Neural crest cell (in vitro differentiated cells): ENCODE measurements around the gene GMPS. TPM values are rescaled to one million over a fixed set of nuclear protein-coding genes. Genes with fewer than 3 reads are reported as not detected.

Source experiments
- DNase-seq: peaks from one replicate; pipeline ENCODE4 v3.0.0; 2021; ENCODE audit warnings: low read depth, mixed read lengths, low spot score
- H3K27ac Mint-ChIP-seq: one replicate; pipeline ENCODE4 v1.8.0; 2021; ENCODE audit warnings: mild to moderate bottlenecking, mixed read lengths; ENCODE audit not compliant: unreplicated experiment
- H3K27me3 Mint-ChIP-seq: 2 replicates; pipeline ENCODE4 v1.8.0; 2021; ENCODE audit warnings: low read depth, mild to moderate bottlenecking, mixed read lengths
- H3K36me3 Mint-ChIP-seq: 2 replicates; pipeline ENCODE4 v1.8.0; 2021; ENCODE audit warnings: low read depth, mild to moderate bottlenecking, mixed read lengths
- H3K4me1 Mint-ChIP-seq: 2 replicates; pipeline ENCODE4 v1.8.0; 2021; ENCODE audit warnings: mixed read lengths
- H3K4me3 Mint-ChIP-seq: one replicate; pipeline ENCODE4 v1.8.0; 2021; ENCODE audit warnings: mild to moderate bottlenecking, mixed read lengths
- H3K9me3 Mint-ChIP-seq: 2 replicates; pipeline ENCODE4 v1.8.0; 2021; ENCODE audit warnings: mixed read lengths
- total RNA-seq: library from RNA; stranded (reverse); gene quantifications from 2 replicates; pipeline ENCODE4 v1.2.1, GENCODE V29; 2021
- TF ChIP-seq, protein P1 (sequence below): fragments of 200-600 bp; sonication (generic); conservative IDR thresholded peaks from 2 replicates; pipeline ENCODE4 v1.5.0; 2021; ENCODE audit warnings: antibody characterized with exemption, mild to moderate bottlenecking

GMPS gene
- total RNA-seq, 1 donor from 2014 or later: 129 TPM

DNA sequence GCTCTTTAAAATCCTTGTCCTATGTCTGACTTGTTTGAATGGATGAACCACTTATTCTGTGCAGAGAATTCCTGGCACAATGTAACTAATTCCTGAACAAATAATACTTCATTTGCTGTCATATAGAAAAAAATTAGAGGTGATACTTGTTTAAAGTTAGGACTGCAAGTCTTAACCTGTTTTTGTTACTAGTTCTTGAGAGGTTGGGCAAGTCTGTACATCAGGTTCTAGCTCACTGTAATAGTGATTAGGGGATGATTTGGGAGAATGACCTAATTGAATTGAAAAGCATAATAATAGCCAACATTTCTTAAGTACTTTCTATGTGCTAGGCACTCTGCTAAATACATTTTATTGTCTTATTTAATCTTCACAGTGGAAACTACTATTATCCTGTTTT, 49.3 kb downstream of the GMPS start:
- H3K4me3 Mint-ChIP-seq: no peak overlapping the region
- no peaks in the 10 kb centered on the region for H3K9me3 Mint-ChIP-seq
- TF ChIP-seq, protein P1, sequence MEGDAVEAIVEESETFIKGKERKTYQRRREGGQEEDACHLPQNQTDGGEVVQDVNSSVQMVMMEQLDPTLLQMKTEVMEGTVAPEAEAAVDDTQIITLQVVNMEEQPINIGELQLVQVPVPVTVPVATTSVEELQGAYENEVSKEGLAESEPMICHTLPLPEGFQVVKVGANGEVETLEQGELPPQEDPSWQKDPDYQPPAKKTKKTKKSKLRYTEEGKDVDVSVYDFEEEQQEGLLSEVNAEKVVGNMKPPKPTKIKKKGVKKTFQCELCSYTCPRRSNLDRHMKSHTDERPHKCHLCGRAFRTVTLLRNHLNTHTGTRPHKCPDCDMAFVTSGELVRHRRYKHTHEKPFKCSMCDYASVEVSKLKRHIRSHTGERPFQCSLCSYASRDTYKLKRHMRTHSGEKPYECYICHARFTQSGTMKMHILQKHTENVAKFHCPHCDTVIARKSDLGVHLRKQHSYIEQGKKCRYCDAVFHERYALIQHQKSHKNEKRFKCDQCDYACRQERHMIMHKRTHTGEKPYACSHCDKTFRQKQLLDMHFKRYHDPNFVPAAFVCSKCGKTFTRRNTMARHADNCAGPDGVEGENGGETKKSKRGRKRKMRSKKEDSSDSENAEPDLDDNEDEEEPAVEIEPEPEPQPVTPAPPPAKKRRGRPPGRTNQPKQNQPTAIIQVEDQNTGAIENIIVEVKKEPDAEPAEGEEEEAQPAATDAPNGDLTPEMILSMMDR: no peak
- no peak overlapping the region for H3K27ac Mint-ChIP-seq
- peaks cover 17% of the 10 kb centered on the region for H3K36me3 Mint-ChIP-seq
- H3K27me3 Mint-ChIP-seq: no peaks in the 10 kb centered on the region
- DNase-seq: no peak
- no peaks in the 10 kb centered on the region for H3K4me1 Mint-ChIP-seq

DNA sequence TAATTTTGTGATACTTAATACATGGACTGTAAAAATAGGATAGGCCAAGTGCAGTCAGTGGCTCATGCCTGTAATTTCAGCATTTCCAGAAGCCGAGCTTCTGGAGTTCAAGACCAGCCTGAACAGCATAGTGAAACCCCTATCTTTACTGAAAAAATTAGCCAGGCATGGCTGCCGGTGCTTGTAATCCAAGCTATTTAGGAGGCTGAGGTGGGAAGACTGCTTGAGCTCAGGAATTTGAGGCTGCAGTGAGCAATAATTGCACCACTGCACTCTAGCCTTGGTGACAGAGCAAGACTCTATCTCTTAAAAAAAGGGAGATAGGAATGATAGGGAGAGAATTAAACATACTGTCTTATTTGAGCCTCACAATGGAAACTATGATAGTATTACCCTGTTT, 51.0 kb downstream of the GMPS start:
- TF ChIP-seq, protein P1: no peak
- no peaks in the 10 kb centered on the region for H3K27me3 Mint-ChIP-seq
- no peak for DNase-seq
- H3K9me3 Mint-ChIP-seq: no peaks in the 10 kb centered on the region
- no peak overlapping the region for H3K27ac Mint-ChIP-seq
- peaks cover 13% of the 10 kb centered on the region for H3K36me3 Mint-ChIP-seq
- no peak overlapping the region for H3K4me3 Mint-ChIP-seq
- H3K4me1 Mint-ChIP-seq: no peaks in the 10 kb centered on the region

DNA sequence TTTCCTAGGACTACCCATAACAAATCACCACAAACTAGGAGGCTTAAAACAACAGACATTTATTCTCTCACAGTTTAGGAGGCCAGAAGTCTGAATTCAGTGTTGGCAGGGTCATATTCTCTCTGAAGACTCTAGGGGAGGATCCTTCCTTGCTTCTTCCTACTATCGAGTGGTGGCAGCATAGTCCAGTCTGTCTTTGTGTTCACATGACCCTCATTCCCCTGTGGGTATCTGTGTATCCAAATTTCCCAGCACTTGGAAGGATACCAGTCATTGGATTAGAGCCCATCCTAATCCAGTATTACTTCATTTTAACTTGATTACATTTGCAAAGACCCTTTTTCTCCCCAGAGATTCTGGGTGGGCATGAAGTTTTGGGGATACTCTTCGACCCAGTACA, 63.8 kb downstream of the GMPS start:
- DNase-seq: no peak
- no peaks in the 10 kb centered on the region for H3K27me3 Mint-ChIP-seq
- peaks cover 13% of the 10 kb centered on the region for H3K36me3 Mint-ChIP-seq
- H3K4me3 Mint-ChIP-seq: no peak overlapping the region
- no peaks in the 10 kb centered on the region for H3K9me3 Mint-ChIP-seq
- H3K4me1 Mint-ChIP-seq: no peaks in the 10 kb centered on the region
- H3K27ac Mint-ChIP-seq: no peak overlapping the region
- TF ChIP-seq, protein P1: no peak

DNA sequence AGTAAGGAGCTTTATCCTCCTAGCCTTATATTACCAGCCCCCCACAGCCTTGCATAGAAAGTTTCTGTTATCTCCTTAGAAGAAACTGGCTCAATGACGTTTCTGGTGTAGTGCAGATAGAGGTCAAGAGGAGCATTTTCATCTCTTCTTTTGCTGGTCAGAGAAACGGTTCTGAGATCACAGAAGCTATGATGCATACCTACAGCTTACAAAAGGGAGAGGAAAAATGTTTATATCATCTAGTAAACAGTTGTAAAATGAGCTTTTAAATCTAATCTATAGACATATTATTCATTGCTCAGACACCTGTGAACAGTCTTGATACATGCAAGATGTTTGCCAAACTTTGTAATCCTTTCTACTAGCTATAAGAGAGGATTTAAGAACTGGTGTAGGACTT, 68.0 kb downstream of the GMPS start:
- H3K4me1 Mint-ChIP-seq: no peaks in the 10 kb centered on the region
- H3K36me3 Mint-ChIP-seq: peaks cover 14% of the 10 kb centered on the region
- no peaks in the 10 kb centered on the region for H3K27me3 Mint-ChIP-seq
- no peak for DNase-seq
- TF ChIP-seq, protein P1: no peak
- H3K9me3 Mint-ChIP-seq: no peaks in the 10 kb centered on the region
- no peak overlapping the region for H3K27ac Mint-ChIP-seq
- H3K4me3 Mint-ChIP-seq: no peak overlapping the region

DNA sequence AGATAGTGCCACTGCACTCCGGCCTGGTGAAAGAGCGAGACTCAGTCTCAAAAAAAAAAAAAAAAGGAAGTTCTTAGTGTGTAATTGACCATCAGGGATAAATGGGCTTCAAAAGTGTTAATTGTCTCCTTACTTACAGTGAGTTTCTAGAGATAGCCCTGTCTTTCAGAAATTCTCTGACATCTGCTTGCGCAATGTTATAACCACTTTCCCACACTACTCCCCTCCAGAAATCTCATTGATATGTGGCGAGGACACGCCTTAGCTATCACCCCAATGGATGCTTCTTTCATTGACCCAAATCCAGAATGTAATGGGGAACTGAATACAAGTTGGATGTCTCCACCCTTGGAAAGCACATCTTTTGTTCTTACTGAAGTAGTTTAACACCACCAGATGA, 70.9 kb downstream of the GMPS start:
- TF ChIP-seq, protein P1: no peak
- peaks cover 15% of the 10 kb centered on the region for H3K36me3 Mint-ChIP-seq
- no peak for DNase-seq
- H3K4me1 Mint-ChIP-seq: no peaks in the 10 kb centered on the region
- no peak overlapping the region for H3K27ac Mint-ChIP-seq
- no peak overlapping the region for H3K4me3 Mint-ChIP-seq
- no peaks in the 10 kb centered on the region for H3K27me3 Mint-ChIP-seq
- H3K9me3 Mint-ChIP-seq: no peaks in the 10 kb centered on the region

DNA sequence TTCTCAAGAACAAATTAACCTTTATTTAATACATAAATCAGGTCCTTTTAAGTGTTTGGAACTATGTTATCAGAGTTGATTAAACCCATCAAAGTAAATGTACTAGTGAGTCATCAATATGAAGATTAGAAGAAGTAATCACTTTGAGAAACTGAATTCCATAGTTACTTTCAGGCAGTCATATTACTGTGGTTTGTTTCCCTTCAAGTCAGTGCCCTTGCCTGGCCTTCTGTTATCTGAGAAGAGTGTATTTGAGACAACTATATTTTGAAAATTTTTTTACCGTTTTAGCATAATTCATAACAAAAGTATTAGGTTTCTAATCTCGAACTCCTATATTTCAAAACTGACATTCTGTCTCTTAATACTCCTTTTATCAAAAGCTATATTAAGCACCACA, 73.6 kb downstream of the GMPS start:
- DNase-seq: no peak
- Mint-ChIP-seq H3K27me3 (no peaks in the 10 kb centered on the region), H3K9me3 (no peaks in the 10 kb centered on the region), H3K4me3 (no peak overlapping the region), H3K27ac (no peak overlapping the region), H3K36me3 (peaks cover 13% of the 10 kb centered on the region), H3K4me1 (no peaks in the 10 kb centered on the region)
- TF ChIP-seq, protein P1: no peak
